OCI-LY7 (cell line): Measurements from ENCODE around the gene BORCS6.

Experiments used
- EZH2phosphoT487 ChIP-seq: fragments of 200-600 bp; sonication (generic); IDR thresholded peaks from 2 replicates; pipeline ENCODE4 v1.6.1; 2018; ENCODE audit warnings: low read depth, borderline replicate concordance, mild to moderate bottlenecking, mixed run types, antibody characterized with exemption, low read length, moderate library complexity, mixed read lengths
- TF ChIP-seq, protein P1 (sequence below): fragments of 200-600 bp; sonication (generic); conservative IDR thresholded peaks from 2 replicates; pipeline ENCODE4 v1.5.1; 2014; ENCODE audit warnings: mild to moderate bottlenecking, antibody characterized with exemption, low read length, moderate library complexity, mixed read lengths

DNA sequence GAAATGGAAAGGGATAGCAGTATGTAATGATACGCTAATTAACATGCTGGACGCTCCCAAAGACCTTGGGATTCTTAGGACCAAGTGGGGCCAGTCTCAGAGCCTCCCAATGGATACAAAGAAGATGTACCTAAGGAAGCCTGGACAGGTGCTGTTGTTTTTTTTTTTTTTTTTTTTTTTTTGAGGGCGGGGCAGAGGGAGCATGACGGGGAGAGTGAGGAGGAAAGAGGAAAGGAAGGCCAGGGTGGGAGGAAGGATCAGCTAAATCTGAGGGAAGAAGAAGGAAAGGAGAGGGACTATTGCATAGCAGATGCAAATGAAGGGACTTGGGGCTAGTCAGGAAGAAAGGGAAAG, 29.8 kb downstream of the BORCS6 start:
- TF ChIP-seq, protein P1, sequence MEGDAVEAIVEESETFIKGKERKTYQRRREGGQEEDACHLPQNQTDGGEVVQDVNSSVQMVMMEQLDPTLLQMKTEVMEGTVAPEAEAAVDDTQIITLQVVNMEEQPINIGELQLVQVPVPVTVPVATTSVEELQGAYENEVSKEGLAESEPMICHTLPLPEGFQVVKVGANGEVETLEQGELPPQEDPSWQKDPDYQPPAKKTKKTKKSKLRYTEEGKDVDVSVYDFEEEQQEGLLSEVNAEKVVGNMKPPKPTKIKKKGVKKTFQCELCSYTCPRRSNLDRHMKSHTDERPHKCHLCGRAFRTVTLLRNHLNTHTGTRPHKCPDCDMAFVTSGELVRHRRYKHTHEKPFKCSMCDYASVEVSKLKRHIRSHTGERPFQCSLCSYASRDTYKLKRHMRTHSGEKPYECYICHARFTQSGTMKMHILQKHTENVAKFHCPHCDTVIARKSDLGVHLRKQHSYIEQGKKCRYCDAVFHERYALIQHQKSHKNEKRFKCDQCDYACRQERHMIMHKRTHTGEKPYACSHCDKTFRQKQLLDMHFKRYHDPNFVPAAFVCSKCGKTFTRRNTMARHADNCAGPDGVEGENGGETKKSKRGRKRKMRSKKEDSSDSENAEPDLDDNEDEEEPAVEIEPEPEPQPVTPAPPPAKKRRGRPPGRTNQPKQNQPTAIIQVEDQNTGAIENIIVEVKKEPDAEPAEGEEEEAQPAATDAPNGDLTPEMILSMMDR = no peak
- TF ChIP-seq EZH2phosphoT487 = no peak
